NCI-H774 (cell line): Measurements from ENCODE around the gene MS4A10.

Experiments
- DNase-seq: peaks from one replicate; lab custom pipeline; 2025; lab: John Stamatoyannopoulos, UW

The MS4A10 gene

GRCh38 chr11:60765355-60765754, 19.8 kb upstream of the MS4A10 start:
- no peak for DNase-seq

- no peak for DNase-seq
Measured at GRCh38 chr11:60766547-60766946, 18.6 kb upstream of the MS4A10 start.

- DNase-seq = no peak
Measured at GRCh38 chr11:60767388-60767811, 17.7 kb upstream of the MS4A10 start.

GRCh38 chr11:60768202-60768601, 16.9 kb upstream of the MS4A10 start:
- DNase-seq = no peak

- DNase-seq = no peak
Measured at GRCh38 chr11:60769273-60769672, 15.9 kb upstream of the MS4A10 start.

GRCh38 chr11:60769811-60770210, 15.3 kb upstream of the MS4A10 start:
- DNase-seq = no peak

GRCh38 chr11:60771146-60771545, 14.0 kb upstream of the MS4A10 start:
- DNase-seq = no peak

GRCh38 chr11:60771879-60772525, 13.1 kb upstream of the MS4A10 start:
- no peak for DNase-seq

GRCh38 chr11:60772666-60773065, 12.5 kb upstream of the MS4A10 start:
- DNase-seq = no peak

GRCh38 chr11:60774726-60775125, 10.4 kb upstream of the MS4A10 start:
- no peak for DNase-seq

- peak; percentile 66 for DNase-seq
Measured at GRCh38 chr11:60775420-60775961, 9.6 kb upstream of the MS4A10 start.

- DNase-seq = no peak
Measured at GRCh38 chr11:60776167-60776566, 9.0 kb upstream of the MS4A10 start.

- no peak for DNase-seq
Measured at GRCh38 chr11:60777106-60777505, 8.0 kb upstream of the MS4A10 start.

GRCh38 chr11:60777572-60777971, 7.6 kb upstream of the MS4A10 start:
- no peak for DNase-seq

- DNase-seq = no peak
Measured at GRCh38 chr11:60780065-60780464, 5.1 kb upstream of the MS4A10 start.

- no peak for DNase-seq
Measured at GRCh38 chr11:60780774-60781173, 4.4 kb upstream of the MS4A10 start.

GRCh38 chr11:60781286-60781980, 3.7 kb upstream of the MS4A10 start:
- no peak for DNase-seq

GRCh38 chr11:60781981-60782316, 3.2 kb upstream of the MS4A10 start:
- no peak for DNase-seq

- DNase-seq = no peak
Measured at GRCh38 chr11:60782393-60783140, 2.6 kb upstream of the MS4A10 start.

GRCh38 chr11:60783141-60783484, 2.0 kb upstream of the MS4A10 start:
- no peak for DNase-seq

GRCh38 chr11:60783911-60784310, 1.2 kb upstream of the MS4A10 start:
- no peak for DNase-seq

- no peak for DNase-seq
Measured at GRCh38 chr11:60785806-60786361, 751 bp downstream of the MS4A10 start.
